Peyer's patch (tissue), 4 donors: Measurements from ENCODE around the gene ZGPAT.

Source experiments
- POLR2A ChIP-seq, 2 donors: fragments of 450-650 bp; IDR thresholded peaks; one replicate each; pipeline ENCODE4 v1.5.1; 2017; ENCODE audit warnings: antibody characterized with exemption in 2 of 2, mild to moderate bottlenecking in 2 of 2, moderate library complexity in 2 of 2
- TF ChIP-seq, protein P1 (sequence below), 6 experiments: fragments of 450-650 bp in 4 of 6; fragments of 200-600 bp in 2 of 6; sonication (generic) in 1 of 6; IDR thresholded peaks; one replicate each; pipeline ENCODE4 v1.5.1; 2017 to 2019; ENCODE audit warnings: antibody characterized with exemption in 6 of 6, mild to moderate bottlenecking in 3 of 6, moderate library complexity in 1 of 6

DNA sequence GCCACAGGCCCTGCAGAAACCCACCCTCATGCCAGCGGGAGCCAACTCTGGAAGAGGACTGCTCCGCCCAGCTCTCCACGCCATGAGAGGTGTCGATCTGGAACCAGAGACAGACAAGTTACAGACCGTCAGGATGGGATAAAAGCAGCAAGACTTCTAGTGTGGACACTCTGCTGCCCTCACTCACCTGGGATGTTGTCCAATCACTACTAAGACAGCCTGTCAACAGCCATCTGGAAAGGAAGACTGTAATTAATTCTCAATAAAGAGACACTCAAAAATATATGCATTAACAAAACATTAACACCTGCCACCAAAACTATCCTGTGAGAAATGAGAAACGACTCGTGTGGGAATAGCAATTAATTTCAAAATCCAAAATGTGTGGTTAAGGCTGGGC lies 60.0 kb downstream of the ZGPAT start:
- no peak for TF ChIP-seq POLR2A (IDR thresholded peaks at IDR 0.05)
- TF ChIP-seq, protein P1, sequence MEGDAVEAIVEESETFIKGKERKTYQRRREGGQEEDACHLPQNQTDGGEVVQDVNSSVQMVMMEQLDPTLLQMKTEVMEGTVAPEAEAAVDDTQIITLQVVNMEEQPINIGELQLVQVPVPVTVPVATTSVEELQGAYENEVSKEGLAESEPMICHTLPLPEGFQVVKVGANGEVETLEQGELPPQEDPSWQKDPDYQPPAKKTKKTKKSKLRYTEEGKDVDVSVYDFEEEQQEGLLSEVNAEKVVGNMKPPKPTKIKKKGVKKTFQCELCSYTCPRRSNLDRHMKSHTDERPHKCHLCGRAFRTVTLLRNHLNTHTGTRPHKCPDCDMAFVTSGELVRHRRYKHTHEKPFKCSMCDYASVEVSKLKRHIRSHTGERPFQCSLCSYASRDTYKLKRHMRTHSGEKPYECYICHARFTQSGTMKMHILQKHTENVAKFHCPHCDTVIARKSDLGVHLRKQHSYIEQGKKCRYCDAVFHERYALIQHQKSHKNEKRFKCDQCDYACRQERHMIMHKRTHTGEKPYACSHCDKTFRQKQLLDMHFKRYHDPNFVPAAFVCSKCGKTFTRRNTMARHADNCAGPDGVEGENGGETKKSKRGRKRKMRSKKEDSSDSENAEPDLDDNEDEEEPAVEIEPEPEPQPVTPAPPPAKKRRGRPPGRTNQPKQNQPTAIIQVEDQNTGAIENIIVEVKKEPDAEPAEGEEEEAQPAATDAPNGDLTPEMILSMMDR (IDR thresholded peaks at IDR 0.05), result no peak
